ENCODE results near the gene PACSIN2. TPM values are rescaled to one million over a fixed set of nuclear protein-coding genes. Genes with fewer than 3 reads are reported as not detected.

PACSIN2 gene
- total and polyA plus RNA-seq, 2 of the 13 experiments (the other 11 are each of a cell fraction or from before 2014, with no cell fraction given) = 54.1 to 68.8 TPM

GRCh38 chr22:42986115-42986514, 28.8 kb downstream of the PACSIN2 start:
- Histone ChIP-seq H3K4me1 (ENCODE audit: insufficient read depth, low read length) (peaks cover 77% of the 10 kb centered on the region), H3K79me2 (ENCODE audit: insufficient read depth, low read length) (peaks cover 77% of the 10 kb centered on the region), H4K20me1 (ENCODE audit: insufficient read depth, low read length) (peaks cover 29% of the 10 kb centered on the region), H3K9ac (ENCODE audit: insufficient read depth, low read depth, low read length) (no peak overlapping the region), H3K4me3 (replicated peaks in 1 of 3; ENCODE audit: insufficient read depth in 1 of 3, low read depth in 2 of 3, low read length in 3 of 3) (no peak overlapping the region), H3K36me3 (replicated peaks in 1 of 2; ENCODE audit: control insufficient read depth in 1 of 2, insufficient read depth in 2 of 2, low read length in 2 of 2) (peaks cover 0 to 3% of the 10 kb centered on the region in 2 experiments; a peak in 1 of 5 replicates), H3K27me3 (ENCODE audit: control insufficient read depth in 1 of 2, insufficient read depth in 2 of 2, low read length in 2 of 2) (no peaks in the 10 kb centered on the region), H3K9me3 (ENCODE audit: low read length) (no peaks in the 10 kb centered on the region), H3K27ac (ENCODE audit: extremely low read length, insufficient read depth, low read length) (peak overlapping the region; percentile 6), H3K4me2 (ENCODE audit: low read depth, low read length) (no peak overlapping the region), H2AFZ (ENCODE audit: low read length) (no peak overlapping the region)
- ATAC-seq = no peak
- in situ Hi-C loops (cut with HindIII; ENCODE audit: extremely low pct_ligation_motif_present, low pct_unique_long_range_greater_than_20kb) = no loop called here
- intact Hi-C loops (cut with micrococcal nuclease; ENCODE audit: unreplicated experiment) = no loop called here
- ChIA-PET CTCF (ENCODE audit: low intra/inter-chr PET ratio, low total read pairs) (no interaction called here), POLR2A (no interaction called here)
- TF ChIP-seq ZNF652 (CRISPR knock-in tag; IDR thresholded peaks at IDR 0.05; ENCODE audit: borderline replicate concordance, low read depth) (no peak), ZBTB7B (CRISPR knock-in tag; IDR thresholded peaks at IDR 0.05) (no peak), ELF1 (CRISPR knock-in tag; IDR thresholded peaks at IDR 0.05) (no peak), RCOR2 (CRISPR knock-in tag; IDR thresholded peaks at IDR 0.05) (no peak), YY1 (IDR thresholded peaks at IDR 0.05; ENCODE audit: insufficient read depth, insufficient replicate concordance, low read depth, low read length) (no peak), POLR2AphosphoS2 (IDR thresholded peaks at IDR 0.05; ENCODE audit: low read depth, low read length) (no peak), ZNF598 (CRISPR knock-in tag; IDR thresholded peaks at IDR 0.05; ENCODE audit: borderline replicate concordance) (no peak), RXRB (CRISPR knock-in tag; IDR thresholded peaks at IDR 0.05; ENCODE audit: borderline replicate concordance) (no peak), ATF6 (CRISPR knock-in tag; conservative IDR thresholded peaks at IDR 0.05) (no peak), PITX1 (CRISPR knock-in tag; IDR thresholded peaks at IDR 0.05) (no peak), NFE2 (CRISPR knock-in tag; IDR thresholded peaks at IDR 0.05) (no peak), PBX2 (CRISPR knock-in tag; IDR thresholded peaks at IDR 0.05) (no peak), RFX3 (CRISPR knock-in tag; IDR thresholded peaks at IDR 0.05) (no peak), HMGA1 (CRISPR knock-in tag; conservative IDR thresholded peaks at IDR 0.05) (no peak)
- no TSS peak for BruUV-seq (replicated peaks)
- WGBS (ENCODE audit: low lambda C conversion rate) = 95% methylated on average over 13 of the region's 13 CpGs
- no peak for DNase-seq (ENCODE audit: low spot score)
- no peak for FAIRE-seq
